Measurements from ENCODE around the gene LMF2.

The LMF2 gene

GRCh38 chr22:50487290-50488005 is 20.1 kb downstream of the LMF2 start:
- Histone ChIP-seq H3K36me3 (ENCODE audit: insufficient read depth, insufficient read length, low read length) (peaks cover 3% of the 10 kb centered on the region), H3K9me3 (ENCODE audit: insufficient read depth, low read length) (no peaks in the 10 kb centered on the region), H3K9ac (ENCODE audit: insufficient read length, low read depth) (no peak overlapping the region), H3K27me3 (ENCODE audit: insufficient read depth, insufficient read length) (no peaks in the 10 kb centered on the region), H3K4me1 (ENCODE audit: insufficient read depth, insufficient read length) (peaks cover 4% of the 10 kb centered on the region), H3K4me3 (ENCODE audit: insufficient read length, low read depth) (no peak overlapping the region)
- DNase-seq (ENCODE audit: low read depth, low spot score): no peak
- TF ChIP-seq ZNF274 (IDR thresholded peaks at IDR 0.05; ENCODE audit: low read depth, low read length): no peak
- no peak for TF ChIP-seq YY1 (IDR thresholded peaks at IDR 0.05; ENCODE audit: insufficient read depth, insufficient read length)
- TF ChIP-seq SUZ12 (IDR thresholded peaks at IDR 0.05; ENCODE audit: extremely low read depth, insufficient read depth, insufficient read length): no peak

- Histone ChIP-seq H3K27me3 (ENCODE audit: insufficient read depth, insufficient read length) (peaks cover 2% of the 10 kb centered on the region), H3K4me1 (ENCODE audit: insufficient read depth, insufficient read length) (peaks cover 6% of the 10 kb centered on the region), H3K4me3 (ENCODE audit: insufficient read length, low read depth) (no peak within 1 kb of the TSS), H3K36me3 (ENCODE audit: insufficient read depth, insufficient read length, low read length) (peaks cover 3% of the 10 kb centered on the region), H3K9me3 (ENCODE audit: insufficient read depth, low read length) (no peaks in the 10 kb centered on the region), H3K9ac (ENCODE audit: insufficient read length, low read depth) (no peak within 1 kb of the TSS)
- TF ChIP-seq ZNF274 (IDR thresholded peaks at IDR 0.05; ENCODE audit: low read depth, low read length) (no peak), YY1 (IDR thresholded peaks at IDR 0.05; ENCODE audit: insufficient read depth, insufficient read length) (no peak), SUZ12 (IDR thresholded peaks at IDR 0.05; ENCODE audit: extremely low read depth, insufficient read depth, insufficient read length) (no peak)
- DNase-seq (ENCODE audit: low read depth, low spot score): no peak
Observed at GRCh38 chr22:50486561-50487289, 20.8 kb downstream of the LMF2 start, which contains the start of gene MIOX. TSS of gene MIOX (plus strand) at chr22:50486859. CDS start at chr22:50486898, 39 bp downstream.

DNA sequence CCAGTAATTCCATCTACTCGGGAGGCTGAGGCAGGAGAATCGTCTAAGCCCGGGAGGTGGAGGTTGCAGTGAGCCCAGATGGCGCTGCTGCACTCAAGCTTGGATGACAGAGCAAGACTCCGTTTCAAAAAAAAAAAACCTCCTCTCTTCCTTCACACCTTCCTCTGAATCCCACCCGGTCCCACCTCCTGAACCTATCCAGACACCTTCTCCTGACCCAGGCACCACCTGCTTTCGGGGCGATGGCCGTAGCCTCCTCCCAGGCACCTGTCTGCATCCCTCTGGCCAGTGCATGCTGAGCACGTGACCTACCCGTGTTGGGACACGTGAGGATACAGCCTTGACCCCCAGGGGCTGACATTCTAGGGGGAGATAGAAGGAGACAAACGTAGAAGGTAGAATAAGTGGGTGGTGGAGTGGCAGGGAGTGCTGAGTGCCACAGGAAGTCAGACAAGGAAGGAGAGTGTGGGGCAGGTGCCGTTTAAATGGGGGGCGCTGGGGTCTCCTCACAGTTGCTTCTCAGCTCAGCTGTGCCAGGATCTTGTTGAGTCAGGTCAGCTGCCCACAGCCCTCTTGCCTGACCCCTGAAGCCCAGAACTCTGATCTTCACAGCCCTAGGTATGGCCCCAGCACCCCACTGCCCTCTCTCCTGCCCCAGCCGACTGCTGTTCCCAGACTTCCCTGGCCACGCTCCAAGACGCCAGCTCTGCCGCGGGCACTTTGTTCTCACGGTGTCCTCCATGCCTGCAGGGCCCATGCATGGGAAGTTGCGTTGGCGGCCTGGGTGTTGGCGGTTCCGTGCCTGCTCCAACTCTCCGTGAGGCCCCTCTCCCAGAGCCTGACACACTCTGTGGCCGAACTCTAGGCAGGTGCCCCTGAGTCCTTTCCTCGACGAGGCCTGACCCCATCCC is 22.0 kb downstream of the LMF2 start:
- TF ChIP-seq YY1 (IDR thresholded peaks at IDR 0.05; ENCODE audit: insufficient read depth, insufficient read length): no peak
- TF ChIP-seq SUZ12 (IDR thresholded peaks at IDR 0.05; ENCODE audit: extremely low read depth, insufficient read depth, insufficient read length): no peak
- TF ChIP-seq ZNF274 (IDR thresholded peaks at IDR 0.05; ENCODE audit: low read depth, low read length): no peak
- Histone ChIP-seq H3K9ac (ENCODE audit: insufficient read length, low read depth) (no peak overlapping the region), H3K36me3 (ENCODE audit: insufficient read depth, insufficient read length, low read length) (peaks cover 3% of the 10 kb centered on the region), H3K4me3 (ENCODE audit: insufficient read length, low read depth) (no peak overlapping the region), H3K4me1 (ENCODE audit: insufficient read depth, insufficient read length) (peaks cover 6% of the 10 kb centered on the region), H3K27me3 (ENCODE audit: insufficient read depth, insufficient read length) (peaks cover 12% of the 10 kb centered on the region), H3K9me3 (ENCODE audit: insufficient read depth, low read length) (no peaks in the 10 kb centered on the region)
- no peak for DNase-seq (ENCODE audit: low read depth, low spot score)

DNA sequence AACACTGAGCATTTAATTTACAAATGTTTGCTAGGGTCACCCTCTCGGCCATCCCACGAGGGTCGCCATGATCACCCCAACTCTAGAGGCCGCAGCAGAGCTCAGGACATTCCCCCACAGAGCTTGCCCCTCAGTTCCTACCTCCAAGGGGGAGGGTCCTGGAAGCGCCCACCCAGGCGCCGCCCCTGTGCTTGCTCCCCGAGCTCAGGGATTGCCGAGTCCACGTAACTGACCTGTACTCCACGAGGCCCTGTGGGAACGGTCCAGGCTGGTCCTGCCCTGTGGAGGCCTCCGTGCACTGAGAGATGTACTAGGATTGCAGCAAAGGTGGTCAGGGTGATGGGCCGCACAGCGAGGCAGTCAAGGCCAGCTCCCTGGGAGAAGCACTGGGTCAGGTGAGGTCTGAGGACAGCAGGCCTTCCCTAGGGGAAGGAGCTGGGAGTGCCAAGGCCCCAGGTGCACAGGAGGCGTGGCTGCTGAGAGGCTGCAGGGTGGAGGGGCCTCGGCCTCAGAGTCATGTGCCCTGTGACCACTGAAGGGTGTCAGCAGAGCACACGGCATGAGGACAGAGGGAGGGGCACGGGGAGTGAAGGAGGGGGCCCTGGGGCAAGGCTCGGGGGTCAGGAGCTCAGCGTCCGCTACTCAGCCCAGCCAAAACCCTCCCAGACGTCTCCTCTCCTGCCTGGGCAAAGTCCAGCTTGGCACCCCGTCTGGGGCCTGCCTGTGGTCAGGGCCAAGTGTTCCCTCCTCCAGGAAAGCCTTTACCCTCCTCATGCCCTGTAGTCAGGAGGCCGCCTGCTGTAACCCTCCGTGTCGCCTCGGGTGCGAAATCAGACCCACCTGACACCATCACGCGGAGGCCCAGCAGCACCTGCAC is 23.3 kb downstream of the LMF2 start:
- no peak overlapping the region for H3K4me3 ChIP-seq (ENCODE audit: insufficient read length, low read depth)
- H3K36me3 ChIP-seq (ENCODE audit: insufficient read depth, insufficient read length, low read length): peaks cover 3% of the 10 kb centered on the region
- H3K9me3 ChIP-seq (ENCODE audit: insufficient read depth, low read length): no peaks in the 10 kb centered on the region
- peaks cover 21% of the 10 kb centered on the region for H3K27me3 ChIP-seq (ENCODE audit: insufficient read depth, insufficient read length)
- no peak for DNase-seq (ENCODE audit: low read depth, low spot score)
- no peak for TF ChIP-seq SUZ12 (IDR thresholded peaks at IDR 0.05; ENCODE audit: extremely low read depth, insufficient read depth, insufficient read length)
- no peak for TF ChIP-seq ZNF274 (IDR thresholded peaks at IDR 0.05; ENCODE audit: low read depth, low read length)
- TF ChIP-seq YY1 (IDR thresholded peaks at IDR 0.05; ENCODE audit: insufficient read depth, insufficient read length): no peak
- H3K4me1 ChIP-seq (ENCODE audit: insufficient read depth, insufficient read length): peaks cover 6% of the 10 kb centered on the region
- no peak overlapping the region for H3K9ac ChIP-seq (ENCODE audit: insufficient read length, low read depth)

DNA sequence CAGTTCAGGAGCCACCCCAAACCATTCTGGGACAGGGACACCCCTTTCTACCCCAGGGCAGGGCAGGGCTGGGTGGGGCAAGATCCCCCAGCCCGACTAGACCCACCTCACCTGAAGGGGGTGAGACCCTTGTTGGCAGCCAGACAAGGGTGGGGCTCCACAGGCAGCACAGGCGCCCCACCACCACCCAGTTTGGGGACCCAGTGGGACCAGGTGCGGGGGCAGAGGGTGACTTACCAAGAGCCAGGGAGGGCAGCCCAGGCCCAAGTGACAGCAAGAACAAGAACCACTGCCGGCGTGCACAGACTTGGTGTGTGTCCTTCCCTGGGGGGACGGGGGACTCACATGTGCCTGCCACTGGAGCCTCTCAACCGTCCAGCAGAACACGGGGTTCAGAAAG is 23.9 kb downstream of the LMF2 start:
- Histone ChIP-seq H3K9ac (ENCODE audit: insufficient read length, low read depth) (no peak overlapping the region), H3K36me3 (ENCODE audit: insufficient read depth, insufficient read length, low read length) (peaks cover 3% of the 10 kb centered on the region), H3K9me3 (ENCODE audit: insufficient read depth, low read length) (no peaks in the 10 kb centered on the region), H3K4me3 (ENCODE audit: insufficient read length, low read depth) (no peak overlapping the region), H3K27me3 (ENCODE audit: insufficient read depth, insufficient read length) (peaks cover 21% of the 10 kb centered on the region), H3K4me1 (ENCODE audit: insufficient read depth, insufficient read length) (peaks cover 9% of the 10 kb centered on the region)
- TF ChIP-seq ZNF274 (IDR thresholded peaks at IDR 0.05; ENCODE audit: low read depth, low read length) (no peak), YY1 (IDR thresholded peaks at IDR 0.05; ENCODE audit: insufficient read depth, insufficient read length) (no peak), SUZ12 (IDR thresholded peaks at IDR 0.05; ENCODE audit: extremely low read depth, insufficient read depth, insufficient read length) (no peak)
- DNase-seq (ENCODE audit: low read depth, low spot score): no peak

DNA sequence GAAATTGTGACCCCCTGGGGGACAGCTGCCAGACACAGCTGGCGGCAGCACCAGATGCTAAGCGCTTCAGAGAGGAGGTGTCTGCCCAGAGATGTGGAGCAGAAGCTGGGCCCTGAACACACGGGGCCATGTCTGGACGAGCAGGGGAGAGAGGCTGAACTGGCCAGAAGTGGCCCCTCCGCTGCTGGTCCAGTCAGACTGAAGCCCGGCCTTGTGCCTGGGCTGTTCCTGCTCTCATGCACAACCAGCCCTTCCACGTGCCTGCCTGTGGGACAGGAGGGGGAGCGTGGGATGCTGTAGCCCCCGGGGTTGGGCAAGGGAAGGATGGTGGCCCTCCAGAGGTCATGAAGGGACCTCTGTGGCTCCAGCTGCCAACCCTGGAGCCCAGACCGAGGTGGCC is 24.4 kb downstream of the LMF2 start:
- no peak overlapping the region for H3K4me3 ChIP-seq (ENCODE audit: insufficient read length, low read depth)

More for the DNA sequence above, 24.4 kb downstream of the LMF2 start:
- Histone ChIP-seq H3K9me3 (ENCODE audit: insufficient read depth, low read length) (no peaks in the 10 kb centered on the region), H3K36me3 (ENCODE audit: insufficient read depth, insufficient read length, low read length) (peaks cover 3% of the 10 kb centered on the region), H3K9ac (ENCODE audit: insufficient read length, low read depth) (no peak overlapping the region), H3K27me3 (ENCODE audit: insufficient read depth, insufficient read length) (peaks cover 21% of the 10 kb centered on the region), H3K4me1 (ENCODE audit: insufficient read depth, insufficient read length) (peaks cover 10% of the 10 kb centered on the region)
- TF ChIP-seq SUZ12 (IDR thresholded peaks at IDR 0.05; ENCODE audit: extremely low read depth, insufficient read depth, insufficient read length) (no peak), YY1 (IDR thresholded peaks at IDR 0.05; ENCODE audit: insufficient read depth, insufficient read length) (no peak), ZNF274 (IDR thresholded peaks at IDR 0.05; ENCODE audit: low read depth, low read length) (no peak)
- no peak for DNase-seq (ENCODE audit: low read depth, low spot score)

All from NT2/D1 (cell line).